Islet of Langerhans (tissue), 1 donor: Measurements from ENCODE around the gene HMGN5.

Source experiments
- FAIRE-seq: peaks from one replicate; lab custom pipeline; 2011; peaks lifted over from hg19 to GRCh38; lab: Jason Lieb, UNC

The HMGN5 gene

GRCh38 chrX:81120258-81120935 is 81.3 kb downstream of the HMGN5 start:
- FAIRE-seq: no peak

DNA sequence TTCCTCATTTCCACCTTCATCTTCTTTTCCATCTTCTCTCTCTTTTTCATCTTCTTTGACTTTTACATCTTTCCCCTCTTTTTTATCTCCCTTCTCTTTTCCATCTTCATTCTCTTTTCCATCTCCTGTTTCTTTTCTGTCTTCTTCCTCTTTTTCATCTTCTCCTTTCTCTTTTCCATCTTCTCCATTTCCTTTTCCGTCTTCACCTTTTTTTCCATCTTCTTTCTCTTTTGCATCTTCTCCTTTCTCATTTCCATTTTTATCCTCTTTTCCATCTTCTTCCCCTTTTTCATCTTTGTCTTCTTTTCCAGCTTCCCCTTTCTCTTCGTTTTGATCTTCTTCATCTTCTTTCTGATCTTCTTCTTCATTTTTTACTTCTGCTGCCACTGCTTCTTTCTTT is 87.0 kb downstream of the HMGN5 start:
- FAIRE-seq: no peak

GRCh38 chrX:81110286-81110685 is 91.4 kb downstream of the HMGN5 start:
- peak; percentile 36 for FAIRE-seq

- FAIRE-seq: no peak
Measured at GRCh38 chrX:81082649-81083048, 119.1 kb downstream of the HMGN5 start.
